KMS-11 (cell line): ENCODE data around the gene PFKFB2.

Experiments used
- H2AFZ ChIP-seq: fragments of 200-600 bp; sonication (generic); 2 replicates; pipeline ENCODE4 v1.6.1; 2016; ENCODE audit warnings: antibody characterized with exemption, mixed run types, low read depth
- H3K27ac ChIP-seq: fragments of 200-600 bp; sonication (generic); 2 replicates; pipeline ENCODE4 v1.6.1; 2016; ENCODE audit warnings: mild to moderate bottlenecking, mixed run types
- H3K27me3 ChIP-seq: fragments of 200-600 bp; sonication (generic); 2 replicates; pipeline ENCODE4 v1.6.1; 2017; ENCODE audit warnings: mild to moderate bottlenecking, low read depth, mixed run types, moderate library complexity; ENCODE audit not compliant: insufficient read depth
- H3K36me3 ChIP-seq: fragments of 200-600 bp; sonication (generic); 2 replicates; pipeline ENCODE4 v1.6.1; 2017; ENCODE audit warnings: mild to moderate bottlenecking, mixed run types; ENCODE audit not compliant: insufficient read depth
- H3K4me1 ChIP-seq: fragments of 200-600 bp; sonication (generic); 2 replicates; pipeline ENCODE4 v1.6.1; 2016; ENCODE audit warnings: mild to moderate bottlenecking, low read depth, mixed run types; ENCODE audit not compliant: poor library complexity, severe bottlenecking
- H3K4me2 ChIP-seq: fragments of 200-600 bp; sonication (generic); 2 replicates; pipeline ENCODE4 v1.7.0; 2016; ENCODE audit warnings: mild to moderate bottlenecking, mixed run types
- H3K4me3 ChIP-seq: fragments of 200-600 bp; sonication (generic); IDR thresholded peaks from 2 replicates; pipeline ENCODE4 v1.6.1; 2017; ENCODE audit warnings: low read depth, low read length, mixed read lengths; ENCODE audit not compliant: insufficient read depth
- H3K79me2 ChIP-seq: fragments of 200-600 bp; sonication (generic); 2 replicates; pipeline ENCODE4 v1.6.1; 2016; ENCODE audit warnings: low read depth, mixed run types; ENCODE audit not compliant: insufficient read depth
- H3K9ac ChIP-seq: fragments of 200-600 bp; sonication (generic); 2 replicates; pipeline ENCODE4 v1.6.1; 2016; ENCODE audit warnings: mild to moderate bottlenecking, mixed run types
- H4K20me1 ChIP-seq: fragments of 200-600 bp; sonication (generic); 2 replicates; pipeline ENCODE4 v1.6.1; 2016; ENCODE audit warnings: mild to moderate bottlenecking, mixed run types; ENCODE audit not compliant: insufficient read depth
- TF ChIP-seq, protein P1 (sequence below): fragments of 200-600 bp; sonication (generic); conservative IDR thresholded peaks from 2 replicates; pipeline ENCODE4 v1.6.1; 2017; ENCODE audit warnings: low read depth, mild to moderate bottlenecking, antibody characterized with exemption, low read length, moderate library complexity, mixed read lengths

PFKFB2 gene

DNA sequence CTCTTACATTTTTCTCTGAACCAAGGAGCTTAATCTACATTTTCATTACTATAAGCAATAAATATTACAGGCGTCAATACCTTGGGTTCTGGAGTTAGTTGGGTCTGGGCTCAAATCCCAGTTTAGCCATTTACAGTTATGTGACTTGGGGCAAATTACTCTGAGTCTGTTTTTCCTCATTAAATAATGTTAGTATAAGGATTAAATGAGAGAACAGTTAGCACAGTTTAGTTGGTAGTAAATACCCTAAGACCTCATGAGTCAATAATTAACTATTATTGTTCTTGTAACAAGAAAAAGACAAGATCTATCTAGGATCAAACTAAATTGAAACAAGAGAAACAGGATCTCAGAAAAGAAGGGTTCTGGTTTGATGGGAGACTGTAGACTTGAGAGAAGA lies 25.2 kb upstream of the PFKFB2 start:
- Histone ChIP-seq H3K4me3 (no peak overlapping the region), H2AFZ (no peak overlapping the region), H3K9ac (no peak overlapping the region), H4K20me1 (no peaks in the 10 kb centered on the region), H3K4me1 (no peaks in the 10 kb centered on the region), H3K79me2 (no peaks in the 10 kb centered on the region), H3K27me3 (no peaks in the 10 kb centered on the region), H3K36me3 (no peaks in the 10 kb centered on the region), H3K4me2 (no peak overlapping the region), H3K27ac (no peak overlapping the region)
- TF ChIP-seq, protein P1, sequence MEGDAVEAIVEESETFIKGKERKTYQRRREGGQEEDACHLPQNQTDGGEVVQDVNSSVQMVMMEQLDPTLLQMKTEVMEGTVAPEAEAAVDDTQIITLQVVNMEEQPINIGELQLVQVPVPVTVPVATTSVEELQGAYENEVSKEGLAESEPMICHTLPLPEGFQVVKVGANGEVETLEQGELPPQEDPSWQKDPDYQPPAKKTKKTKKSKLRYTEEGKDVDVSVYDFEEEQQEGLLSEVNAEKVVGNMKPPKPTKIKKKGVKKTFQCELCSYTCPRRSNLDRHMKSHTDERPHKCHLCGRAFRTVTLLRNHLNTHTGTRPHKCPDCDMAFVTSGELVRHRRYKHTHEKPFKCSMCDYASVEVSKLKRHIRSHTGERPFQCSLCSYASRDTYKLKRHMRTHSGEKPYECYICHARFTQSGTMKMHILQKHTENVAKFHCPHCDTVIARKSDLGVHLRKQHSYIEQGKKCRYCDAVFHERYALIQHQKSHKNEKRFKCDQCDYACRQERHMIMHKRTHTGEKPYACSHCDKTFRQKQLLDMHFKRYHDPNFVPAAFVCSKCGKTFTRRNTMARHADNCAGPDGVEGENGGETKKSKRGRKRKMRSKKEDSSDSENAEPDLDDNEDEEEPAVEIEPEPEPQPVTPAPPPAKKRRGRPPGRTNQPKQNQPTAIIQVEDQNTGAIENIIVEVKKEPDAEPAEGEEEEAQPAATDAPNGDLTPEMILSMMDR = no peak

DNA sequence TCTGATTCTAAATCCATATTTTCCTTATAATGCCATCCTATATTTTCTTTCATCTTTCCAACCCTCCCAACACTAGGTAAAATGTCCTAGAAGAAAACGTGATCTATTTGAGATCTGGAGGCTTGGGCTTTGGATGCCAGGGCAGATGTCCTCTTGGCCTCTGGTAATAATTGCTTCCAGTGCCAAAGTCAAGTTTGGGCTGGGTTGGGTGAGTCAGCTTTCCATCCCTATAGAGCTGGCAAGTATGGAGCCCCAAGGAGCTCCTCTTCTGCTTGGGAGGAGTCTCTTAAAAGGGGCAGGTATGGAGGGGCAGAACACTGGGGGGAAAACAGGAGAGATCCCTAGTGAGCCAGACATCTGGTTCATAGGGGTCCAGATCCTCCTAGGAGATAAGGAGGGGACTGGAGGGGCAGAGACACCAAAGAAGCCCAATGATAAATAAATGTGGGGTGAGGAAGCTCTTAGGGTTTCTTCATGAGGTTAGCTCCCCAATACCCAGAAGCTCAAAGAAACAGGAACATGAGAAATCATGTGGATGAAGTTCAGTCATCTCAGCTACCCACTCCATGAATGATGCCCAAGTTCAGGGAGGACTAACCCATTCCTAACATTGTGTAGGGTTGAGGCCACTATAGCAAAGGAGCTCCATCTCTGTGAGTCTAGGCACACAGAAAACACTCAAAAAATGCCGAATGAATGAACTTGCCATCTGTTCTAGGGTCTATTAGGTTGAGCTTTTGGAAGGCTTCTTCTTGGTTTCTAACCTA lies 24.0 kb upstream of the PFKFB2 start:
- no peaks in the 10 kb centered on the region for H3K36me3 ChIP-seq
- H3K79me2 ChIP-seq = no peaks in the 10 kb centered on the region
- no peak overlapping the region for H3K27ac ChIP-seq
- H3K27me3 ChIP-seq = no peaks in the 10 kb centered on the region
- TF ChIP-seq, protein P1 = no peak
- no peak overlapping the region for H3K4me3 ChIP-seq
- H2AFZ ChIP-seq = no peak overlapping the region
- no peak overlapping the region for H3K9ac ChIP-seq
- H3K4me2 ChIP-seq = no peak overlapping the region
- no peaks in the 10 kb centered on the region for H4K20me1 ChIP-seq
- H3K4me1 ChIP-seq = no peaks in the 10 kb centered on the region

GRCh38 chr1:207029701-207030521 lies 23.2 kb upstream of the PFKFB2 start:
- TF ChIP-seq, protein P1 = no peak
- Histone ChIP-seq H3K4me1 (no peaks in the 10 kb centered on the region), H3K27me3 (no peaks in the 10 kb centered on the region), H3K4me2 (no peak overlapping the region), H3K9ac (no peak overlapping the region), H4K20me1 (no peaks in the 10 kb centered on the region), H3K27ac (no peak overlapping the region), H3K79me2 (no peaks in the 10 kb centered on the region), H2AFZ (no peak overlapping the region), H3K36me3 (no peaks in the 10 kb centered on the region), H3K4me3 (no peak overlapping the region)

DNA sequence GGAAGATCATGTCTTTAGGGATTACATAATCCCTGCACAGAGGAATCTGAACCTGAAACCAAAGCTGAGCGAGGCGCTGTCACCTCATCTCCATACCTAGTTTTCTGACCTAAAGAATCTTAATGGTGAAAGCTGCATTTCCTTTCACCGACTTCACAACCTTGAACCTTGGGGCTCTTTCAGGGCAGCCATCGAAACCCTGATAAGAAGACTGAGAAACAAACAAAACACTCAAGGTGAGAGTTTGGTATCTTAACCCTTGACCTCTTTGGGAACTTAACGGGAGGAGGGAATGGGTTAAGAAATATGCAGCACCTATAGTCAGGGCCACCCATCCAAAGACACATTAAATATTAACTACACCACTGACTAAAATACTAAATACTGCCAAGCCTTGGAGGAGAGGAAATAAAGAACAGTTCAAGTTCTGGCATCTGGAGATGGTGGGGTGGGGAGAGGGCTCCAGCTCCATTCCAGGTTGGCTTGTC lies 22.5 kb upstream of the PFKFB2 start:
- TF ChIP-seq, protein P1 = no peak

More for the DNA sequence above, 22.5 kb upstream of the PFKFB2 start:
- Histone ChIP-seq H2AFZ (no peak overlapping the region), H3K79me2 (no peaks in the 10 kb centered on the region), H3K4me3 (no peak overlapping the region), H3K4me2 (no peak overlapping the region), H3K9ac (no peak overlapping the region), H4K20me1 (no peaks in the 10 kb centered on the region), H3K36me3 (no peaks in the 10 kb centered on the region), H3K27me3 (no peaks in the 10 kb centered on the region), H3K4me1 (no peaks in the 10 kb centered on the region), H3K27ac (no peak overlapping the region)
